ENCODE data around the gene CLPTM1. TPM values are rescaled to one million over a fixed set of nuclear protein-coding genes. Genes with fewer than 3 reads are reported as not detected.

CLPTM1 gene
- total and polyA plus RNA-seq, 2 of the 8 experiments (the other 6 are each of a cell fraction or from before 2014, with no cell fraction given): 84.8 to 108 TPM

DNA sequence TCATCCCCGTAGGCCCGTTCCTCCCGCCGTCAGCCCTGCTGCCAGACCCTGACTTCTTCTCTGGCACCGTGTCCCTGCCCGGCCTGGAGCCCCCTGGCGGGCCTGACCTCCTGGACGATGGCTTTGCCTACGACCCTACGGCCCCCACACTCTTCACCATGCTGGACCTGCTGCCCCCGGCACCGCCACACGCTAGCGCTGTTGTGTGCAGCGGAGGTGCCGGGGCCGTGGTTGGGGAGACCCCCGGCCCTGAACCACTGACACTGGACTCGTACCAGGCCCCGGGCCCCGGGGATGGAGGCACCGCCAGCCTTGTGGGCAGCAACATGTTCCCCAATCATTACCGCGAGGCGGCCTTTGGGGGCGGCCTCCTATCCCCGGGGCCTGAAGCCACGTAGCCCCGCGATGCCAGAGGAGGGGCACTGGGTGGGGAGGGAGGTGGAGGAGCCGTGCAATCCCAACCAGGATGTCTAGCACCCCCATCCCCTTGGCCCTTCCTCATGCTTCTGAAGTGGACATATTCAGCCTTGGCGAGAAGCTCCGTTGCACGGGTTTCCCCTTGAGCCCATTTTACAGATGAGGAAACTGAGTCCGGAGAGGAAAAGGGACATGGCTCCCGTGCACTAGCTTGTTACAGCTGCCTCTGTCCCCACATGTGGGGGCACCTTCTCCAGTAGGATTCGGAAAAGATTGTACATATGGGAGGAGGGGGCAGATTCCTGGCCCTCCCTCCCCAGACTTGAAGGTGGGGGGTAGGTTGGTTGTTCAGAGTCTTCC is 82.4 kb downstream of the CLPTM1 start:
- H2AK5ac ChIP-seq (ENCODE audit: low read depth, low read length): no peak overlapping the region
- H3K14ac ChIP-seq (ENCODE audit: insufficient read length): no peak overlapping the region
- H3K27ac ChIP-seq (ENCODE audit: low read depth, low read length): no peak overlapping the region
- H3K4me3 ChIP-seq (ENCODE audit: extremely low read depth in 1 of 4, insufficient read depth in 2 of 4, low read depth in 3 of 4, low read length in 4 of 4): no peak overlapping the region
- no peaks in the 10 kb centered on the region for H3K9me3 ChIP-seq (ENCODE audit: insufficient read depth in 2 of 2, low read depth in 1 of 2, low read length in 1 of 2)
- H4K5ac ChIP-seq (ENCODE audit: insufficient read length, low read depth, low read length): no peak overlapping the region
- H2AFZ ChIP-seq (ENCODE audit: low read length): no peak overlapping the region
- peaks cover 4 to 25% (median 16%) of the 10 kb centered on the region in 4 experiments; a peak in 7 of 8 replicates for H3K36me3 ChIP-seq (ENCODE audit: control insufficient read depth in 2 of 4, insufficient read depth in 4 of 4, low read length in 3 of 4)
- peaks cover 10 to 14% of the 10 kb centered on the region in 2 experiments for H4K20me1 ChIP-seq (replicated peaks in 1 of 2; ENCODE audit: control insufficient read depth in 1 of 2, insufficient read depth in 2 of 2, low read length in 2 of 2)
- H3K56ac ChIP-seq (replicated peaks; ENCODE audit: insufficient read length, low read depth, low read length): no peak overlapping the region
- H4K91ac ChIP-seq (replicated peaks; ENCODE audit: insufficient read length, low read length): no peak overlapping the region
- H3K18ac ChIP-seq (ENCODE audit: extremely low read depth, low read length): no peak overlapping the region
- H3K79me1 ChIP-seq (ENCODE audit: low read depth, low read length): peaks cover 14% of the 10 kb centered on the region
- no peak for FAIRE-seq
- H2BK12ac ChIP-seq (ENCODE audit: low read depth, low read length): no peak overlapping the region
- no peak overlapping the region for H2BK5ac ChIP-seq (ENCODE audit: low read depth, low read length)
- whole genome bisulfite sequencing, 2 experiments (ENCODE audit: extremely low coverage in 1 of 2, insufficient coverage in 1 of 2, insufficient read length in 1 of 2, insufficient replicate concordance in 2 of 2, low coverage in 1 of 2, low lambda C conversion rate in 2 of 2, missing lambda C conversion rate in 1 of 2): 96% methylated on average over 34 of the region's 37 CpGs; no CpG with 5 or more reads in 1 of the 2 experiments
- no peak overlapping the region for H3K4ac ChIP-seq (replicated peaks; ENCODE audit: insufficient read length, low read depth, low read length)
- DNase-seq (ENCODE audit: low read depth in 1 of 2, low spot score in 2 of 2): no peak
- no peak overlapping the region for H2BK20ac ChIP-seq (ENCODE audit: low read length)
- H3K23ac ChIP-seq (ENCODE audit: insufficient read length): no peak overlapping the region
- ChIA-PET CTCF (ENCODE audit: partially characterized antibody) (interaction anchor here (0.6 to 9.7 kb wide), 7 partner anchors 19 to 111 kb away, joined by 3 to 85 read pairs (median 3); no protein-coding TSS in a partner anchor), POLR2A (ENCODE audit: partially characterized antibody) (interaction anchor here (1.0 to 1.9 kb wide), 7 partner anchors 9 to 334 kb away, joined by 3 to 8 read pairs (median 3); partner anchors contain the start of gene CLPTM1)
- H3K4me2 ChIP-seq (ENCODE audit: insufficient read depth in 1 of 2, low read depth in 2 of 2, low read length in 2 of 2): no peak overlapping the region; a peak in 1 of 4 replicates
- TF ChIP-seq ZNF274 (IDR thresholded peaks at IDR 0.05; ENCODE audit: borderline replicate concordance, extremely low read depth, low read length) (no peak), HDAC2 (IDR thresholded peaks at IDR 0.05; ENCODE audit: borderline replicate concordance in 1 of 2, low read depth in 2 of 2, low read length in 2 of 2) (0 out of 4 replicates have a peak, but pooled peaks of 1 of the 2 experiments have one; percentile 61), KDM1A (IDR thresholded peaks at IDR 0.05; ENCODE audit: borderline replicate concordance, low read length) (peak; percentile 77; the same call in 1 of the 2 replicates), PHF8 (conservative IDR thresholded peaks at IDR 0.05; ENCODE audit: low read depth, low read length) (no peak)
- TF ChIP-seq, protein P1, sequence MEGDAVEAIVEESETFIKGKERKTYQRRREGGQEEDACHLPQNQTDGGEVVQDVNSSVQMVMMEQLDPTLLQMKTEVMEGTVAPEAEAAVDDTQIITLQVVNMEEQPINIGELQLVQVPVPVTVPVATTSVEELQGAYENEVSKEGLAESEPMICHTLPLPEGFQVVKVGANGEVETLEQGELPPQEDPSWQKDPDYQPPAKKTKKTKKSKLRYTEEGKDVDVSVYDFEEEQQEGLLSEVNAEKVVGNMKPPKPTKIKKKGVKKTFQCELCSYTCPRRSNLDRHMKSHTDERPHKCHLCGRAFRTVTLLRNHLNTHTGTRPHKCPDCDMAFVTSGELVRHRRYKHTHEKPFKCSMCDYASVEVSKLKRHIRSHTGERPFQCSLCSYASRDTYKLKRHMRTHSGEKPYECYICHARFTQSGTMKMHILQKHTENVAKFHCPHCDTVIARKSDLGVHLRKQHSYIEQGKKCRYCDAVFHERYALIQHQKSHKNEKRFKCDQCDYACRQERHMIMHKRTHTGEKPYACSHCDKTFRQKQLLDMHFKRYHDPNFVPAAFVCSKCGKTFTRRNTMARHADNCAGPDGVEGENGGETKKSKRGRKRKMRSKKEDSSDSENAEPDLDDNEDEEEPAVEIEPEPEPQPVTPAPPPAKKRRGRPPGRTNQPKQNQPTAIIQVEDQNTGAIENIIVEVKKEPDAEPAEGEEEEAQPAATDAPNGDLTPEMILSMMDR (IDR thresholded peaks at IDR 0.05; ENCODE audit: control extremely low read depth in 1 of 3, insufficient read depth in 1 of 3, low read depth in 1 of 3, low read length in 3 of 3): peak in 1 of 3 experiments; percentile 28; a peak in 1 of 4 replicates
- no peak overlapping the region for H3K9ac ChIP-seq (replicated peaks in 1 of 4; ENCODE audit: extremely low read depth in 1 of 4, low read depth in 3 of 4, low read length in 3 of 4)
- H3K23me2 ChIP-seq (ENCODE audit: low read depth, low read length): peaks cover 2% of the 10 kb centered on the region
- no peak overlapping the region for H2BK15ac ChIP-seq (ENCODE audit: low read length)
- peaks cover 0 to 7% (median 4%) of the 10 kb centered on the region in 4 experiments; a peak in 6 of 7 replicates for H3K4me1 ChIP-seq (replicated peaks in 1 of 4; ENCODE audit: control insufficient read depth in 3 of 4, insufficient read depth in 4 of 4, low read length in 3 of 4)
- no peaks in the 10 kb centered on the region for H3K27me3 ChIP-seq (replicated peaks in 1 of 4; ENCODE audit: control insufficient read depth in 3 of 4, extremely low read depth in 1 of 4, insufficient read depth in 3 of 4, low read length in 3 of 4)
- no peak overlapping the region for H2BK120ac ChIP-seq (replicated peaks; ENCODE audit: low read depth, low read length)
- H4K8ac ChIP-seq (ENCODE audit: extremely low read depth, insufficient read depth, low read length): peak overlapping the region; percentile 77; the same call in 1 of the 2 replicates
- peaks cover 10 to 23% of the 10 kb centered on the region in 2 experiments for H3K79me2 ChIP-seq (ENCODE audit: control insufficient read depth in 1 of 2, insufficient read depth in 2 of 2, low read length in 2 of 2)
